HAP-1 (cell line): ENCODE measurements around the gene MXD1.
"Not testable (repeated sequence)": the region's sequence is repeated elsewhere in the genome, so short reads cannot be mapped to it uniquely, and the experiment has no call there.

Source experiments
- DNase-seq, 2 experiments: peaks; one replicate each; pipeline ENCODE4 v3.0.0-alpha.2; 2016 to 2020; ENCODE audit warnings: low spot score in 2 of 2
- H3K27me3 ChIP-seq: fragments of 250-450 bp; sonication (Bioruptor Pico); 2 replicates; pipeline ENCODE4 v1.5.1; 2020; ENCODE audit warnings: low read depth, mild to moderate bottlenecking, moderate library complexity
- H3K36me3 ChIP-seq: fragments of 250-450 bp; sonication (Bioruptor Pico); replicated peaks from 2 replicates; pipeline ENCODE4 v1.5.1; 2020; ENCODE audit warnings: mild to moderate bottlenecking
- H3K4me1 ChIP-seq: fragments of 250-450 bp; sonication (Bioruptor Pico); 2 replicates; pipeline ENCODE4 v1.5.1; 2020; ENCODE audit warnings: mild to moderate bottlenecking
- H3K4me3 ChIP-seq: fragments of 250-450 bp; sonication (Bioruptor Pico); 2 replicates; pipeline ENCODE4 v1.5.1; 2020; ENCODE audit warnings: mild to moderate bottlenecking, moderate library complexity
- H3K9me3 ChIP-seq: fragments of 250-450 bp; sonication (Bioruptor Pico); 2 replicates; pipeline ENCODE4 v1.5.1; 2020; ENCODE audit warnings: mild to moderate bottlenecking, moderate library complexity
- in situ Hi-C: fragments of 300-500 bp; cut with MboI; formaldehyde crosslinking; loops from 3 replicates; pipeline ENCODE4 v1.14.3; 2020; ENCODE audit warnings: low sequenced_read_pairs, inconsistent platforms, mixed read lengths

MXD1 gene

DNA sequence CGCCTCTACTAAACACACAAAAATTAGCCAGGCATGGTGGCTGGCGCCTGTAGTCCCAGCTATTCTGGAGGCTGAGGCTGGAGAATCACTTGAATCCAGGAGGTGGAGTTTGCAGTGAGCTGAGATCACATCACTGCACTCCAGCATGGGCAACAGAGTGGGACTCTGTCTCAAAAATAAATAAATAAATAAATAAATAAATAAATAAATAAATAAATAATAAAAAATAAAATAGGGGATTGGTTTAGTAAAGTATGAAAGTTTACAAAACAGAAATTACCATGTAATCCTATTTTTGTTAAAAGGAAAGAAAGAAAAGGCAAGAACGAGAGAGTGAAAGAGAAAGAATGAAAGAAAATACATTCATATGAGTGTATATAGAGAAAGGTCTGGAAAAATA lies 35.8 kb downstream of the MXD1 start:
- H3K36me3 ChIP-seq, H3K4me3 ChIP-seq, in situ Hi-C loops, H3K4me1 ChIP-seq, H3K27me3 ChIP-seq, H3K9me3 ChIP-seq, DNase-seq: not testable (repeated sequence)

DNA sequence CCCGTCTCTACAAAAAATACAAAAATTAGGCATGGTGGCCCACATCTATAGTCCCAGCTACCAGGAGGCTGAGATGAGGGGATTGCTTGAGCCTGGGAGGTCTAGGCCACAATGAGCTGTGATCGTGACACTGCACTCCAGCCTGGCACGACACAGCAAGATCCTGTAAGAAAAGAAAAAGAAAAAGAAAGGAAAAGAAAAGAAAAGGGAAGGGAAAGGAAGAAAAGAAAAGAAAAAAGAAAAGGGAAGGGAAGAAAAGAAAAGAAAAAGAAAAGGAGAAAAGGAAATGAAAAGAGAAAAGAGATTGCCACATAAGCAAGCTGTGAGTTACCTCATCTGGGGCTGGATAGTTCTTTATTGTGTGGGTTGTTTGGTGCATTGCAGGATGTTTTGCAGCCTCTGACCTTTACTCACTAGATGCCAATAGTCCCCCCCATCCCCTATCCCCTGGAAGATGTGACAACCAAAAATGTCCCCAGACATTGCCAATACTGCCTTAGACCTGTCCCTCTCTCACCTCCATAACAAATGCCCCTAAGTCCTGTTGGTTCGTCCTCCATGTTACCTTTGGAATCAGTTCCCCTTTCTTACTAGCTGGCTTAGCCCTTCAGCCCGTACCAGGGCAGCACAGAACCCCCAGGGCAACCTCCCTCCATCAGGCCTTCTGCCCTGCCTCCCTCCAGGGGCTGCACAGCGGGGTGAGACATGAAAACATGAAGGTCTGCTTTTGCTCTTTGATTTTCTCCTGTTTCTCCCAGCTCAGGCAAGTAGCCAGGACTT lies 37.6 kb downstream of the MXD1 start:
- no peaks in the 10 kb centered on the region; the same call in 1 of the 2 replicates for H3K9me3 ChIP-seq

DNA sequence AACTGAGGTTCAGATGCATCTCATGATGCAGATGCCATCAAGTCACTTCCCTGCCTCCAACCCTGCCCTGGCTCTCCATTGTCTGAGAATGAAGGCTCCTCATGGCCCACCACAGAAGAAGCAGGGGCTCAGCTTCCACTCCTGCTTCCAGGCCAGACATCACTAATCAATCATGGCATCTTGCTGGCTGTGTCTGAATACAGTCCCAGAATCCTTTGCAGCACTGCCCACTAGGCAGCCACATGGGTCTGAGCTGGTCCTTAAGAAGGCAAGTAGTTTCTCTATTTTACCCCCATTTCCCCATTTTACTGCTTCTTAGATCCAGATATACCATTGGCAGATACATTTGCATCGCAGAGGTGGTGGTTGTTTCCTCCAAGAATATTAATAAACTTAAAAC lies 39.2 kb downstream of the MXD1 start:
- H3K9me3 ChIP-seq: no peaks in the 10 kb centered on the region; the same call in 1 of the 2 replicates
- H3K4me3 ChIP-seq: no peak overlapping the region
- H3K27me3 ChIP-seq: peaks cover 5% of the 10 kb centered on the region
- no peaks in the 10 kb centered on the region for H3K4me1 ChIP-seq
- H3K36me3 ChIP-seq: no peaks in the 10 kb centered on the region
- in situ Hi-C loops: no loop called here
- DNase-seq: no peak

More for the DNA sequence above, 37.6 kb downstream of the MXD1 start:
- no peak overlapping the region for H3K4me3 ChIP-seq
- H3K4me1 ChIP-seq: no peaks in the 10 kb centered on the region
- no peaks in the 10 kb centered on the region for H3K36me3 ChIP-seq
- in situ Hi-C loops: no loop called here
- no peak for DNase-seq
- H3K27me3 ChIP-seq: peaks cover 5% of the 10 kb centered on the region

DNA sequence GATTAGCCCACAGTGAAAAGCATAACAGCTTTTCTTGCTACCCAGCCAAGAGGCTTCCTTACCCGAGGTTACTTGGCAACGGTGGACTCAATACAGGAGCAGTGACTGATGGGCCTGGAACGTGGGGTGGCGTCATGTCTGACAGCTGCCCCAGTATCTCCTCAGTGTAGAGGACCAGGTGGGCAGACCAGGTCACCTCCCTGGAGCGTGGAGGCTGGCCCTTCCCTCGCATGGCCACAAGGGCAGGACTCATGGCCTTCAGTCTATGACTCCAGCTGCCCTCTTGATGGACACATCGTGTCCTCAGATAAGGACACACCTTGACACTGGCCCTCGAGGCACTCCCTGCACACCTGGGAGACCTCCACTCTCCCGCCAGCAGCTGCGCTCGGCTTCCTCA lies 40.1 kb downstream of the MXD1 start:
- DNase-seq: no peak
- peaks cover 5% of the 10 kb centered on the region for H3K27me3 ChIP-seq
- no peaks in the 10 kb centered on the region; the same call in 1 of the 2 replicates for H3K9me3 ChIP-seq
- H3K4me3 ChIP-seq: no peak overlapping the region
- H3K4me1 ChIP-seq: no peaks in the 10 kb centered on the region
- H3K36me3 ChIP-seq: no peaks in the 10 kb centered on the region
- in situ Hi-C loops: no loop called here

DNA sequence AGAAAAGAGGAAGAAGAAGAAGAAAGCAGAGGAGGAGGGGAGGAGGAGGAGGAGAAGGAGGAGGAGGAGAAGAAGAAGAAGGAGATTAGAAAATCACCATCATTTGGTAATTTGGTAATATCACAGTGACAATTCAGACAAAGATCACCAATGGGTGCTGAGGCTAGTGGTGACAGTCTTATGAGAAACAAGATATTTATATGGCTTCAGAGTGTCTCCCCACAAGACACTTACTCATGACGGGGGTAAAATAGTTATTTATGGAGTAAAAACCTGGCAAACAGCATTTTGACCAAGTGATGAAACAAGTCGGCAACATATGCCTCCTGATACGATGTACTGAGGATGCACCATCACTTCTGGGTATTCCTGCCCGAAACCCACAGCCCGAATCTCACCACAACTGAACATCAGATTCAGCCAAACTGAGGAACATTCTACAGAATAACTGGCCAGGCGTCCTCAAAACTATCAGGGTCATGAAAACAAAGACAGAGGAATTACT lies 41.6 kb downstream of the MXD1 start:
- Histone ChIP-seq H3K36me3 (no peaks in the 10 kb centered on the region), H3K9me3 (no peaks in the 10 kb centered on the region; the same call in 1 of the 2 replicates), H3K4me1 (no peaks in the 10 kb centered on the region), H3K27me3 (peaks cover 5% of the 10 kb centered on the region), H3K4me3 (no peak overlapping the region)
- no peak for DNase-seq
- in situ Hi-C loops: no loop called here

DNA sequence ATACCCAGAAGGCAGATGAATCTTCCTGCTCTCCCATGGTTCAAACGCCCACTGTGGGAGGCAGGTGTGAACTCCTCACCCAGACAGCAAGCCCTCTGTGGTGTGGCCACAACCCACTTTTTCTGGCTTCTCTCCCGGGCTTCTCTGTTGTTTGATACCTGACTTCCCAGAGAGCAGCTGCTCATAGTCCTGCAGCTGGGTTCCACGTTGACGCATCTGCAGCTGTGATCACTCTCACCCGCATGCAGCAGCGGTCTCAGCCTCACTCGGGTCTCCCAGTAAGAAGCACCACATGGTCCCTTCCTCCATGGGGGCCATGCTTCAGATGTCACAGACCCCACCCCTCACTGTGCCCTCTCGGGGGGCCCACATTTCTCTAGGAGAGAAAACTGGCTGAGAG lies 43.1 kb downstream of the MXD1 start:
- H3K27me3 ChIP-seq: peaks cover 5% of the 10 kb centered on the region
- H3K4me1 ChIP-seq: no peaks in the 10 kb centered on the region
- no peak overlapping the region for H3K4me3 ChIP-seq
- H3K9me3 ChIP-seq: no peaks in the 10 kb centered on the region; the same call in 1 of the 2 replicates
- no peaks in the 10 kb centered on the region for H3K36me3 ChIP-seq
- in situ Hi-C loops: no loop called here
- DNase-seq: no peak

DNA sequence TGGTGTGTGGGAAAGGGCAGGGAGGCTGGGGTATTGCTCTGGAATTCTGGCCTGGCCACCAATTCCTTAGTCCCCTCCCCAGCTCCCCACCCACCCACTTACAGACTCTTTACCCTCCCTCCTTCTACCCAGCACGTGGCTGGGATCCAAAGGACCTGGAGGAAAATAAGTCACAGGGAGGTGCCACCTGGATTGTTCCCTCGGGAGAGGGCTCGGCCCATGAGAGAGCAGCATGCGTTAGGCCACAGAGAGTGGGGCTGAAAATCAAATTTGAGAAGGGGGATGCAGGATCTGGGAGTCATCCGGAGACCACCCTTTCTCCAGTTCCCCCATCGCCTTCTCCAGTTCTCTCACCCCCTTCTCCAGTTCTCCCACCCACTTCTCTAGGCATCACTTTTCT lies 43.6 kb downstream of the MXD1 start:
- Histone ChIP-seq H3K9me3 (no peaks in the 10 kb centered on the region; the same call in 1 of the 2 replicates), H3K36me3 (no peaks in the 10 kb centered on the region), H3K27me3 (peaks cover 5% of the 10 kb centered on the region), H3K4me3 (no peak overlapping the region), H3K4me1 (no peaks in the 10 kb centered on the region)
- in situ Hi-C loops: no loop called here
- DNase-seq: no peak

DNA sequence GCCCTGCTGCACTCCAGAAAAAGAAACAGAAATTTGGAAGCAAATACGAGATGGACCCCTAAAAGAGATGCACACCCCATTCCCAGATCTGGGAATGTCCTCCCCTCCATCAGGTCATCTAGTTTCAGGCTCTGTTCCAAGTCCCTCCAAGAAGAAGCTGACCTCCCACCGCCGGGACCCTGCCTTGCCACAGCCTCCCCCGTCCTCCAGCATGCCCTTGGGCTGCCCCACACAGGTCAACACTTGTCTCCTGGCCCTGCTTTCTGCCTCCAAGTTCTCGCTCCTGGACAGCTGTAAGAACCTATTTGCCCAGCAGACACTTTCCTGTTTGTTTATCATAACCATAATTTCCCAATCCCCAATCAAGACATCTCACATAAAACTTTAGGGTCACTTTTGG lies 44.5 kb downstream of the MXD1 start:
- H3K9me3 ChIP-seq: no peaks in the 10 kb centered on the region; the same call in 1 of the 2 replicates
- H3K36me3 ChIP-seq: no peaks in the 10 kb centered on the region
- DNase-seq: no peak
- in situ Hi-C loops: no loop called here
- H3K4me3 ChIP-seq: no peak overlapping the region
- H3K27me3 ChIP-seq: peaks cover 5% of the 10 kb centered on the region
- H3K4me1 ChIP-seq: no peaks in the 10 kb centered on the region

DNA sequence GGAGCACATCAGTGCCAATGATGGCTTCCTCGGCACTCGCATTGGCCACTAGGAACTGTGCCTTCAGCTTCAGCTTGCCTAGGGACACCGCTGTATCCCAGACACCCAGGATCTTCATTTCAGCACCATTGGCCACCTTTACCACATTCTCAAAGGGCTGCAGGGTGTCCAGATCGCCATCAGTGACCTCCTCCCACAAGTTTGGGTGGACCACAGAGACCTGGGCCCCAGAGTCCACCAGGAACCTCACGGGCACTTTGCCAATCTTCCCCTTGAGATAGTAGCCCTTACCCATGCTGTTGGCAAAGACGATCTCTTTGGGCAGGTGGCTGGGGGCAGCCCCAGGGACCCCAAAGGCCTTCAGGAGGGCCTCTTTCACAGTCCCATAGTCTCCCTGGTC lies 45.9 kb downstream of the MXD1 start:
- Histone ChIP-seq H3K9me3 (no peaks in the 10 kb centered on the region), H3K4me1 (no peaks in the 10 kb centered on the region), H3K4me3 (no peak overlapping the region), H3K36me3 (no peaks in the 10 kb centered on the region), H3K27me3 (peaks cover 5% of the 10 kb centered on the region)
- in situ Hi-C loops: no loop called here
- no peak for DNase-seq

DNA sequence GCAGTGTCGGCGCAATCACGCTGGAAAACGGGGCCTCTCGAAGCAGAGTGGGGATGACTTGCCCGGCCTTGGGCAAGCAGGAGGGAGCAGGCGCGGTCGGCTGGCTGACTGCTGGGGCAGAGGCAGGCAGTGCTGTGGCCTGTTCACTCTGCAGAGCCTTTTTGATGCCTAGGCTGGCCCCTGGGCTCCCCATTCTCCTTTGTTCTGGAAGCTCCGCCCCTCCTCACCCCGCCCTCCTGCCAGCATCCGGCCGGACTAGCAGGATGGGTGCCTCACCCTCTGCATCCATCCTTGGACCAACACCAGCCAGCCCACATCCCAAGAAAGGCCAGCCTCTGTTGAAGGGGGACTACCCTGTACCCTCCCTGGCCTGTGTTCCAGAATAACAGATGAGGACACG lies 46.6 kb downstream of the MXD1 start, which contains the start of gene ASPRV1:
Gene ASPRV1 (minus strand): TSS at position 136 of the 400 bp plus-strand sequence. CDS start 195 bp downstream, outside the sequence.
- peak in 1 of 2 experiments; percentile 29 for DNase-seq
- Histone ChIP-seq H3K9me3 (no peaks in the 10 kb centered on the region), H3K4me1 (no peaks in the 10 kb centered on the region), H3K27me3 (peaks cover 5% of the 10 kb centered on the region), H3K36me3 (no peaks in the 10 kb centered on the region), H3K4me3 (no peak within 1 kb of the TSS)
- in situ Hi-C loops: no loop called here

DNA sequence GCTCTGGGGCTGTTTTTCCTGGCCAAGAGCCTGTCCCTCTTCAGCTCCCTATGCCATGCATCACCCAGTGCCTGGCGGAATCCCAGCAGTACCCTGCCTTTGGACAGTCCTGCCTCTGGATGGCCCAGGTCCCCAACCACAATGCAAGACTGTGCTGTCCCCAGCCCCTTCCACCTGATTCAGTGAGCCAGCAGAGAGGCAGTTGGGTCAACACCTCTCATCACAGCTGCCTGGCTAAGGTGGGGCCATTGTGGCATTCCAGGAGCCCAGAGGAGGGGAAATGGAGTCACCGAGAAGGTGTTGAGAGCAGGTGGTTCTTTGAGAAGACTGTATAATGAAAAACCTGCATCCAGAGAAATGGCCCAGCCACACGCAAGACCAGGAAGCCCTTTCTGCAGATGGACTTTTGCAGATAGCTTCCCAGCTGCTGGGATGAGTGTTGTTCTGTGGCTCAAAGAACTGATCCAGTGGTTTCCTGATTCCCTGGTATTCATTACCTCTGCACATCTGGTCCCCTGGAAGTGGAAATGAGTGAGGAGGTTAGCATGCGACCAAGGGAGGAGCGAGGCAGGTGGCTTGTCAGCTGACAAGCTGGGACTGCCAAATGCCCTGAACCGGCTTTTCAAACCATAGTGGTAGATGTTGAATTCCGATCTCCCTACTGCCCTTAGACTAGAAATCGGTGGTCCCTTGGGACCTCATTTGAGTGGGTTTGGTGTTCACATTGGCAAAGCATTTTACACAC lies 48.2 kb downstream of the MXD1 start:
- DNase-seq: no peak
- H3K4me1 ChIP-seq: no peaks in the 10 kb centered on the region
- no peak overlapping the region for H3K4me3 ChIP-seq
- no peaks in the 10 kb centered on the region; the same call in 1 of the 2 replicates for H3K27me3 ChIP-seq
- H3K9me3 ChIP-seq: no peaks in the 10 kb centered on the region
- in situ Hi-C loops: no loop called here
- no peaks in the 10 kb centered on the region for H3K36me3 ChIP-seq

DNA sequence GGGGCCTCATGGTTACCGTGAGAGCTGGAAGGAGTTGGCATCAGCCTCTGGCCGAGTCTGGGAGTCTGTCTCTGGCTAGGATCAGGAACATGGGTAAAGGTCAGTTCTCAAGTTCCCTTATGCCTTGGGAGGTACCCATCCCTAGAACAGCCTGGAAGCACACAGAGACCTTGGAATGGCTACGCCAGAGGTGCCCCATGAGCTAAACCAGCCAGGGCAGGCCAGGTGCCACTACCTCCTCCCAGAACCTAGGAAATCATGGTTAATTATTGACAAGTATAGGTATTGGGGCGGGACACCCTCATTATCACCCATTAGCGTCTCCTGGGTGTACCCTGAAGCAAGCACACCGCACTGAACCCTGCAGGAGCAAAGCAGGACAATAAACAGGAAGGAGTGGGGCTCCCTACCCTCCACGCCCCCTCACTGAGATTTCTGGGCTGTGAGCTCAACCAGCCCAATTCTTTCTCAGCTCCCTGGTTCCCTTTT lies 49.5 kb downstream of the MXD1 start:
- no peak overlapping the region for H3K4me3 ChIP-seq
- no peaks in the 10 kb centered on the region for H3K9me3 ChIP-seq
- in situ Hi-C loops: no loop called here
- no peaks in the 10 kb centered on the region for H3K36me3 ChIP-seq
- H3K27me3 ChIP-seq: no peaks in the 10 kb centered on the region; the same call in 1 of the 2 replicates
- DNase-seq: no peak
- H3K4me1 ChIP-seq: no peaks in the 10 kb centered on the region

DNA sequence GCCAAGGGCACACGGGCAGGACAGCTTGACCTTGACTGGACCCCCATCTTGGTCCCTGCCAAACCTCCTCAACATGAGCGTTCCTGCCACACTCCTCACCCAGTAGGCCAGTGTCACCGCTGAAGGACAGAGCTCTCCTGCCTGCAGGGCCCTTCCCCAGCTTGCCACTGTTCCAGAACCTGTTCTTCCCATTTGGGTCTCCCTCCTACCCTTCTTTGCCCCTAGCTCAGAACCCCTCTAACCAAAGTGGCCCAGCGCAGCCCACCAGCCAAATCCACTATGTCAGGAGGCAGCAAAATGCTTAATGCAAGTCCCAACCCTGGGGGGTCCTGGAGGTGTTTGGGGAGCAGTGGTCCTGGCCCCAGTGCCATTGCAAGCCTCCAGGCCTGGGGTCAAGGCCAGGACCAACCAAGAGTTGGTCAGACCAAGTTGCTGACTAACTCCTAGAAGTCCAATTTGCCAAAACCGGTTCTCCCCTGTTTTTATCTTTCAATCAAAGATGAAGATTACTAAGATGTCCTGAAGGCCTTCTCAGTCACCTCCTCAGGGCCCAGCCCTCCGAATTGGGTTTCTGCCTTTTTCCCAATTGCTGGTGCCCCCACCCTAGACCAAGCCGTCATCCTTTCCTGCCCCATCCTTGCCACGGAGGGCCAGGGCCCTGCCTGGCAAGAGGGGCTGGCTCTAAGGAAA lies 51.0 kb downstream of the MXD1 start:
- Histone ChIP-seq H3K4me1 (no peaks in the 10 kb centered on the region), H3K9me3 (no peaks in the 10 kb centered on the region), H3K36me3 (no peaks in the 10 kb centered on the region), H3K4me3 (no peak overlapping the region), H3K27me3 (no peaks in the 10 kb centered on the region)
- in situ Hi-C loops: no loop called here
- DNase-seq: no peak
